HG03097 (cell line): Measurements from ENCODE around the gene FXR1.
"Not testable (repeated sequence)": the region's sequence is repeated elsewhere in the genome, so short reads cannot be mapped to it uniquely, and the experiment has no call there.

Source experiments
- ATAC-seq: cut with Tn5 transposase; IDR thresholded peaks from one replicate; pipeline ENCODE4 v1.9.1; 2021; ENCODE audit not compliant: unreplicated experiment, low FRiP score

FXR1 gene

DNA sequence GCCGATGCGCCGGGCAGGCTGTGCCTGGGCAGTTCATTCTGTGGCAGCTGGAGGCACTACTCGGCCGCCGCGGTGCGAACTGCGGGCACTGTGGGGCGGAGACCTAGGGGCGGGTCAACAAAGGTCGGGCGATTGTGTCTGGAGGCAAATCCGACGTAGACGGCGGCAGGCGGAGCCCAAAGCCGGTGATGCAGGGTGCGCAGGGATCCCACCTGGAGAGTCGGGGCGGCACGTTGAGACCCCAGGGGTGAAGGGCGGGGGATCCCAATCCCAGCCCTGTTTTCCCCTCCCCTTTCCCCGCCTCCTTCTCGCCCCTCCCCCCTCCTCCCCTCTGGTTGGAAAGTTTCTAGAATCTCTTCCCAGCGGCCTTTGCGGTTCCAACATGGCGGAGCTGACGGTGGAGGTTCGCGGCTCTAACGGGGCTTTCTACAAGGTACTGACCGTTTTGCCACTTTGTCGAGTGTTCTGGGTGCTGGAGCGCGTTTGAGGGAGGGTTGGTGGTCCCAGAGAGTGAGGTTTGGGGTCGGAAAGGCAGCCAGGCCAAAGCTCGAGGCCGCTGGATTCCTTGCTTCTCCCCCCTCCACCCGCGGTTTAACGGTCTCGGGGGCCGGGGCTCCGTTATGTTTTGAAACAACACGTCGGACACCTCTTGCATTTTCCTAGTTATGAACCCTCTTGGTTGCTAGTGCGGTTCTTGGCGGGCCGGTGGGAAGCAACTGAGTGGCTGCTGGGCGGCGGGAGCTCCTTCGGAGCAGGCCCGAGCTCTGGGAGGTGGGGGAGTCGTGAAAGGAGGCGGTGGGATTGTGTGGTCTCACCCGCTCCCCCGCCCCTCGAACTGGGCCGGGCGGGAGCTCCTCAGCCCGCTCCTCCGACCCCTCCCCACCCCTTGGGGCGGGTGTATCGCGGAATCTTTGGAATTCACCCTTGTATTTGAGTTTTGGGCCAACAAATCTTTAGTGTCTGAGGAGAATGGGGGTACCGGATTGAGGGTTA is at the start of gene FXR1:
Gene FXR1, plus strand, starts transcription at position 367 of the 993 bp plus-strand sequence. Its CDS starts 16 bp downstream, at position 383.
- peak; percentile 99 for ATAC-seq

DNA sequence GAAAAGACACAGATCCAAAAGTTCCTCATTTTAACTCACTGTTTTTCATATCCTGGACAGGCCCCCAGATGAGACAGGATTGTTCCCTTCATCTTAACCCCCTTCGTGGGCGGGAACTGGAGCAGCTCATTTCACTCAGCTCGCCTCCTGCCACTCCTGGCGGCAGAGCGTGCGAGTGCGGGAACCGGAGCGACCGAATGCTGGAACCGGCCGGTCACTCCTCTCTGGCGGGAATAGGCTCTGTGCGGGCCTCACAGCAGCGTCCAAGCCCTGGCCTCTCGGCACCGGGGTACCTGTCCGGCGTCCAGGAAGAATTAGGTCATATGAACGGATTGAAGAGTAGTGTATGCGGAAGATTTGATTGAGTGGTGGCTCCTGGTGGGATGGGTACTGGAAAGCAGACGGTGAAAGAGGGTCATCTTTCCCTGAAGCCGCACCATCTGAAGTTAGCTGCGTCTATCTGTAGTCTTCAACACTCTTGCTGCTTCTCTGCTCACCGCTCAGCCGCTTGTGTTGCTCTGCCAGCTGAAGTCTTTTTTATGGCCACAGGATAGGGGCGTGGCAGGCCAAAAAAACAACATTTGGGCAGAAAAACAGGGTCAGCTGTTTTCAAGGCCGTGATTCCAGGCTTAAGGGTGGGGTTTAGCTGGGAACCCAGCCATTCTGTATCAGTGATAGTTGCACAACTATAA is 42.3 kb upstream of the FXR1 start:
- ATAC-seq: no peak

DNA sequence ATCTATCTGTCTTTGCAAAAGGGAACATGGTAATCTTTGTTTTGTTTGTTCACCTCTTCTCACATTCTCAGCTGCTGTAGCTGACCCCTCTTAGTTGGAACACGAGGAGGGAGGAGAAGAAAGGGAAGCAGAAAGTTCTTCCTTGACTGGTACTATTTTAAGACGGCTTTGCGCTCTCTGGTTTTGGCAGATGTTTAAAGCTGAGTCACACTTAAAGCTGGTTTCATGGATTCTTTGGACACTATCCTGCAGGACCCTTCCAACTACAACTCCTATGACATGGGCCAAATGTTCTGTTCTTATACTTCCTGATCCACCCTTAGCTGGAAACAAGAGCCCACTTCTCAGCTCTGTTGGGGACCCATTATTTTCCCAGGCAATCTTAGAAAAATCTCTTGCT is 40.6 kb upstream of the FXR1 start:
- no peak for ATAC-seq

DNA sequence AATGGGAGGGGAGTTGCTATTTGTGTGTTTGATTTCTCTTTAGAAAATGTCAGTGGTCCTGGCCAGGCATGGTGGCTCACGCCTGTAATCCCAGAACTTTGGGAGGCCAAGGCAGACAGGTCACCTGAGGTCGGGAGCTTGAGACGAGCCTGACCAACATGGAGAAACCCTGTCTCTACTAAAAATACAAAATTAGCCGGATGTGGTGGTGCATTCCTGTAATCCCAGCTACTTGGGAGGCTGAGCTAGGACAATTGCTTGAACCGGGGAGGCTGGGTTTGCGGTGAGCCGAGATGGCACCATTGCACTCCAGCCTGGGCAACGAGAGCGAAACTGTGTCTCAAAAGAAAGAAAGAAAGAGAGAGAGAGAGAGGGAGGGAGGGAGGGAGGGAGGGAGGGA is 40.0 kb upstream of the FXR1 start:
- ATAC-seq: not testable (repeated sequence)

DNA sequence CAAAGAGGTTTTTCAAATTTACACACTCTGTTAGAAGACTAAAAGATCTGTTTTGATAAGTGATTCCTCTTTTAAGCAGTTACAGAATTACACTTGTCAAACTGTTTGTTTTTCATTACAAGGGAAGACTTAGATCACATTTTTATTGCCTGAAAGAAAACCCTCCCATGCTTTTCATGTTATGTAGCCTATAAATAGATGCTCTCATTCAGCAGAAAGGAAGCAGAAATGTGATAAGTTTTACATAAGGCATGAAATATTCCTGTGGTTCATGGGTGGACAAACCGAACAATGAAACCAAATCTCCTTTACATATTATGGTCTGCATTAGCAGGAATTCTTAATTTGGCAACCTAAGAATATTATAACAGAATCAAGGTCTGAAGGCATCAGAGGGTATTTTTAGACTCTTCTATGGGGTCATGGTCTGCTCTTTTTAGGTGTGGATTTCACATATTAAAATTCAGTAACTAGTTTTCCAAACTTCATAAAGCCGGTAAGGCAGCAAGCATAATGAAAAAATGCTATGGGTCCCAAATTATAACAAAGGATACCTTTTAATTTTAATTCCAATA is 37.3 kb upstream of the FXR1 start:
- ATAC-seq: no peak

DNA sequence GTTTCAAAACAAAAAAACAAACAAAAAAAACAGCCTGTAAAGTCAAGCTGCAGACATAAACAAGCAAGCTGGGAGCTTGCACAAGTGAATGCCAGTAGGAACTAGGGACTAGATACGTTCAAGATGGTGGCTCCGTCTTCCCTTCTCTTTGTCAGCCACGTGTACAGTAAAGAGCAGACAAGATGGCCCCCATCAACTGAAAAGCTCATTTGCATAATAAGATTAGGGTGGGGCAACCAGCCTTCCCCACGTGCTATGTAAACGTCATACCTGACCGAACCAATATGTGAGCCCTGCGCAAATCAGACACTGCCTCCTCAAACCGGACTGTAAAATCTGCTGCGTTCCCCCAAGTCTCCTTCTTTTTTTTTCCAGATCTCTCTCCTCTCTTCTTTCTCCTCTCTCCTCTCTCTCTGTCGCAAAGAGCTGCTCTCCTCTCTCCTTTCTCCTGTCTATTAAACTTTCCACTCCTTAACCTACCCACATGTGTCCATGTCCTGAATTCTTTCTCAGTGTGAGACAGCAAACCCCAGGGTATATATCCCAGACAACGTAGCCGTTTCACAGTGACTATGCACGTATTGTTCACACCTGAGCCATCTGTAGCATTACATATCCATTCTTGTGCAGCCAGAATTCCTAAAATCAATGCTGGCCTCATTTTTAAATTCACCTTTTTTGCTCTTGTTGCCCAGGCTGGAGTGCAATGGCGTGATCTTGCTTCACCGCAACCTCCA is 31.2 kb upstream of the FXR1 start:
- no peak for ATAC-seq

DNA sequence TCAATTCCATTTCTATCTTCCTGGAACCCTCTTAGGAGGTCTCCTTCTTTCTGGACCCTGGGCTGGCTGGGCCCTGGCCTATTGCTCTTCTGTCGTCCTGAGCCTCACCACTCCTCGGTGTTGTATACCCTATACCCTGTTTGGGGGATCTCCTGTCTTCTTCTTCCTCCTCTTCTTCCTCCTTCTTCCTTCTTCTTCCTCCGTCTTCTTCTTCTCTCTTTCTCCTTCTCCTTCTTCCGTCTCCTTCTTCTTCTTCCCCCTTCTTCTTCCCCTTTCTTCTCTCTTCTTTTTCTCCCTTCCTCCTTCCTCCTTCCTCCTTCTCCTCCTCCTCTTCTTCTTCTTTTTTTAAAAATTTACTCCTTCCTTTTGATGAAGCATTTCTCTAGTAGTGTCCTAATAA is 30.4 kb upstream of the FXR1 start:
- ATAC-seq: no peak

DNA sequence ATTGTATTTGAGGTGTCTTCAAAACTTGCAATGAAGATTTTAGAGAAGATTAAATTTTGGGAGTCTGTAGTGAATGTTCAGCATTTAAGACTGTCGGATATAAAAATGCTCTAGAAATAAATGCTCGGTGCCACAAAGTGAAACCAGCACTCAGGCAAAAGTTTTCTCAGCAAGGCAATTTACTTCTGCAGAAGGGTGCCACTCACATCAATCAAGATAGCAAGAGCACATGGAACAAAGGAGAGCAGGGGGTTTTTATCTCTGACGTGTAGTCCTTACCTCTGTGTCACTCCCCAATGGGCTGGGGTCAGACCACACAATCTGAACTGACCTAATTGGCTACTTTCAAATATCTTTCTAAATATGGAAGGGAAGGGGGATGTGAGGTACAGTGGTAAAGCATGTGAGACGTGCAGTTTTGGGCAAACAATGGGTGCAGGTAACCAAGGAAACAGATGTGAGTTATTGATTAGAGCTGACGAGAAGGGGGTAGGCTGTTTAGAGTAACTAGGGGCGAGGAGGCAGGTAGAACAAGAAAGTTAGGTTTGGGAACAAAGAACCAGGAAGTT is 23.4 kb upstream of the FXR1 start:
- ATAC-seq: no peak

DNA sequence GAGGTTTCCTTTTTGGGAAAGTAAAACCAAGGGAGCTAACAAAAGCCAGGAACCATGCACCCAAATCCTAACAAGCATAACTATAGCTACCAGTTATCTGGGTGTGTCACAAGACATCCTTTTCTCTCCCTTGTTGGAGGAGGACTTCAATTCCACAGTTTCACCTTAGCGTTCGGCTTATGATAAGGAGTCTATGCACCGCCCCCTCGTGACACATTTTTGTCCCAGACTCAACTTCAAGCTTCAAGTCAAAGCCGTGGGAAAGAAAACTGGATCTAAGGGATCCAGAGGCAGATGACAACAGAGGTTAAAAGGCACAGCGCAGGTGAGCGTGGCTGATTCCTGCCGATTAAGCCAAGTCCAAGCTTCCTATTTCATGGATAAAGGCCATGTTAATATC is 13.9 kb upstream of the FXR1 start:
- ATAC-seq: no peak

DNA sequence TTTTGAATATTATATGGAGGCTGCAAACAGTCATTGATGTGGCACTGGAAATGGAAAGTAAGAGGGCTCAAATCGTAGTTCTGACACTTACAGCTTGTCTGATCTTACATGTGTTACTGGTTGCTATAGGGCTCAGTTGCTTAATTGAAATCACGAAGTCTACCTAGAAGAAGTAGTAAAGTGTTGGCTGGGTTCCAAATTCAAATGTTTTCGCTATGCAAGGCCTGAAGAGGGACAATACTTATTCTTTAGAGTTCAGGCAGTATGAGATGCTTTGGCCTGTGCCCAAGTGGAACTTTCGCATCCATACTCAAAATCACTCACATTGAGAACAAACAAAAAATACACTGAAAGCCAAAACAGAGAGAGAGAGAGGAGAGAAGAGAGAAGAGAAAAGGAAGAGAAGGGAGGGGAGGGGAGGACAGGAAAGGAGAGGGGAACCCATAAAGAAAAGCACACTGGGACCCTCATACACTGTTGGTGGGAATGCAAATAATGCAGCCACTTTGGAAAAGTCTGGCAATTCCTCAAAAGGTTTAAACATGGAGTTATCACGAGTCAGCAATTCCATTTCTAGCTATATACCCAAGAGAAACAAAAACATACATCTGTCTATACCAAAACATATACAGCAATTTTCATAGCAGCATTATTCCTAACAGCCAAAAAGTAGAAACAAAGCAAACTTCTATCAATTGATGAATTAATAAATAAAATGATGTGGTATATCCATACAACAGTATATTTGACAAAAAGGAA is 2.9 kb upstream of the FXR1 start:
- no peak for ATAC-seq

DNA sequence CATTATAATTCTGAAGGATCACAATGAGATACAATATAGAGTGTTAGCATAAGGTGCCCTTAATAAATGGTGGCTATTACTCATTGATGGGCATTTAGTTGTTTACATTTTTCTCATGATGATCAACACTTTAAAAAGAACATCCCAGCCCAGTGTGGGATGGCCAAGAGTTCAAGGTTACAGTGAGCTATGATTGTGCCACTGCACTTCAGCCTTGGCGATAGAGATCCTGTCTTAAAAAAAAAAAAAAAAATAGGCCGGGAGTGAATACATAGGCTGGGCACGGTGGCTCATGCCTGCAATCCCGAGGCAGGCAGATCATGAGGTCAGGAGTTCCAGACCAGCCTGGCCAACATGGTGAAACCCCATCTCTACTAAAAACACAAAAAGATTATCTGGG is 1.6 kb upstream of the FXR1 start:
- no peak for ATAC-seq

DNA sequence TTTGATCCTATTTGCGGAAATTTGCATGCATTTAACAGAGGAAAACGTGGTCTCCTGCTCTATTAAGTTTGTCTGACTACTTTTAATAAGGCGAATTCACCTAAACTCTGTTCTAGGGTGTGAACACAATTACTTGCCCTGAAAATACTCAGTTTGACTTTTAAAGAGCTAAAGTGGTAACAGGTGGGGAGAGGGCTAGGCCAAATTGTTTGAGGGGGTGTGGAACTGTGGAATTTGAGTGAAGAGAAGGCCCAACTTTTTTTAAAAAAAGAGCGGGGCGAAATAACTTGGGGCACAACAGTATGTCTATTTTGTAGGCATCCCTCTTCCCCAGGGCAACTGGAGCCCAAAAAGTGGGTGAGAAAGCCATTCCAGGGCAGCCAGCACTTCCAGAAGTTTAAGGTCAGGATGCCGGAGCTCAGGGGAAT is 580 bp upstream of the FXR1 start:
- peak; percentile 3 for ATAC-seq

DNA sequence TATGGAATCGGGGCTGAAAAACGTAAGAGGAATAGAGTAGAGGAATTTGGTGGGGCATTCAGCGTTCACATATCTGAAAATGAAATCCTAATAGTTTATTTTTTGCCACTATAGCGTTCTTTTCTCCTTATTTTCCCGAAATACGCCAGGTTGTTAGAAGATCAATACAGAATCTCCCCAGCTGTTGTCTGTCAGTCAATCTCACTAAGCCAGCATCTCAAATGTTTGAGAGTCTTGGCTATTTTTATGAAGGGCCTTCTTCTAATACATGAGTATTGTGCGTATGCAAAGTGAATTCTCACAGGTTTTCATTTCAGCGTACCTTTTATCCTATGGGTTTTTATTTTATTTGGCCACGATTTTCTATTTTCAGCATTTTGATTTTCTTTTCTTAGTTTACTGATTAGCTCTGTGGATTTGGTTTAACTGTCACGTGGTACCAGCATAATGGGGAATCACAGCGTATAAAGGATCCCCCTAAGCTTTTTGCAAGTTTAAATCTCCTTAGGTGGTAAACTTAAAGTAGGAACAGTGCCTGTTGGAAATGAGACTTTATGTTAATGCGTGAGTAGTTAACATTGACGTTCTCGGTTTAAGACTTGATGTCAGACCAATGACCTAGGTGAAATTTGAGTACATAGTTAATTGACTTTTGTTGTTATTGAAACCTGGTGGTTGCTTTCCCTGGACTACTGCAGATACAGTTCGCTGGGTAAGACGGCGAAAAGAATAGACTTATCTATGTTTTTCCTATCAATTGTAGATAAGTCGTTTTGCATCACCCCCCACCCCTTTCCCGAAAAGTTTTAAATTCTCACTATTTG is 1.3 kb downstream of the FXR1 start:
- no peak for ATAC-seq

DNA sequence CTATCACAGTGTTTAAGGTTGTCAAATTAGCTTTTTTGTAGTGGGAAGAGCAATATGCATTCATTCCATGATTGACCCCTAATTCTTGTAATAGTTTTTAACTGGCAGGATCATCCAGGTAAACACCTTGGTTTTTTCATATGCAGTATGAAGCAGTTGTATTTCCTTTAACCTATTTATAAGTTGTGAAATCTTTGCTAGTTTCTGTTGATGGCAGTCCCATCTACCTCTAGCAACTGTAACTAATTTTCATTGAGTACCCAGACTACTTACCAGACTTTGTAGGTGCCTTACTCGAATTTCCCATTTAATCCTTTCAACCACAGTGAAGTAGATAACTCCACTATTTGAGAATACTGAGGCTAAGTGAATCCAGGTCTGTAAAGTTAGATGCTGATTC is 6.1 kb downstream of the FXR1 start:
- no peak for ATAC-seq

DNA sequence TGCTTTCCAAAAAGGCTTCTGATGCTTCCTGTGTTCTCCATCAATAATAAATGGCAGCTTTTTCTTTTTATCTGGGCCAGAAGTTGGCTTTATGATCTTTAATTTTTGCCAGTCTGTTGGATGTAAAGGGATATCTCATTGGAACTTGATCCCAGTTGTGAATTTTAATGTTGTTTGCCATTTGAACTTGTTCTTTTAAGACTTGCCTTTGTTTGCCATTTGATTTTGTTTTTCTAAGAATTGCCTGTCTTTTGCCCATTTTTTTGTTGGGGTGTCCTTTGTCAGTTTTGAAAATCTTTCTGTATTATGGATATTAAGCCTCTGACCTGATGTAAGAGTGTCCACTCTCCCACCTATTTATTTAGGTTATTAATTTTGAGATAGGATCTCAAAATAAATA is 9.8 kb downstream of the FXR1 start:
- ATAC-seq: no peak

DNA sequence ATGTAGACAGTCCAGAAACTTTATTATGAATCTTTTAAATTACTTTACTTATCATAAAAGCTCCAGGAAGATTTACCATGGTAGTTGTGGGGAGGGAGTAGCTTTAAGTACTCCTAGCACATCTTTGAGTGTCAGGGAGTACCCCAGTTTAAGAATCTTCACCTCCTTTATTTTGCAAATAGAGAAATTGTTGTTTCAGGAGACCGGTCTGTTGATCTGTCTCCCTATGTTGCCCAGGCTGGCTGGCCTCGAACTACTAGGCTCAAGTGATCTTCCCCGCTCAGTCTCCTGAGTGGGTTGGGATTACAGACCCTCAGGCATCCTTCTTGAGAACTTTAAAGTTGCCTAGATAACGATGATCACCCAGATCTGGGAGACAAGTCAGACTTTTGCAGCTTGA is 11.1 kb downstream of the FXR1 start:
- no peak for ATAC-seq

DNA sequence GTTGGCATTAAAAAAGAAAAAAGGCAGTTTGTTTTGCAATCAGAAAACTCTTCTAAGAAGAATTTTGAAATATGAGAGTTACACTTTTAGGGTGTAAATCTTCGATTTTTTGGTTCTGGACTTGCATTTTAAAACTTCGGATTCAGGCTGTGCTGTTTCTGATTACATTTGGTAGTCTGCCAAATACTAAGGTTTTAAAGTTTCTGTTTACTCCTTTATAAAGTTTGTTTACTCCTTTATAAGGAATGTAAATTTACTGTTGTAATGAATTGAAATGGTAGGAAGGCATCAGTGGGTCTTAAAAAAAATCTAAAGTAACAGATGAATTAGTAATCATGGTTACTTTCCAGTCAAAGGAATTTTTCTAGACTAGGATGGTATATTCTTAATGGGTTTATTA is 14.1 kb downstream of the FXR1 start:
- no peak for ATAC-seq

DNA sequence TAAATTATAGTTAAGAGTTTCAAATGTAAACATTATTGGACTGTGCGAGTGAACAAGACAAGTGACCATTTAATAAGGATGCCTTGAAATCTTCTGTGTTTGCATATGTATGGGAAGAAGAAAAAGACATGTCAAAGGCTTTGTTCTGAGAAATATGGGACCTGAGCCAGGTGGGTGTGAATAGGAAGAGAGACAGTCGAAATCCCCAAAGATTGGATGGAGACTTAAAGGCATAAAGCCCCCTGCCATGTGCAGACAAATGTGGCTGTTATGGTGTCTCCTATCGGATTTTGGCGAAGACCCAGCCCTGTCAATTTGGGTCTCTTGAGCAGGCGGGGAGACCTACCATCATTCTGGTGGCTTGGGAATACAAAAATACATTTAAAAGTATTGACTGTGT is 16.9 kb downstream of the FXR1 start:
- no peak for ATAC-seq

DNA sequence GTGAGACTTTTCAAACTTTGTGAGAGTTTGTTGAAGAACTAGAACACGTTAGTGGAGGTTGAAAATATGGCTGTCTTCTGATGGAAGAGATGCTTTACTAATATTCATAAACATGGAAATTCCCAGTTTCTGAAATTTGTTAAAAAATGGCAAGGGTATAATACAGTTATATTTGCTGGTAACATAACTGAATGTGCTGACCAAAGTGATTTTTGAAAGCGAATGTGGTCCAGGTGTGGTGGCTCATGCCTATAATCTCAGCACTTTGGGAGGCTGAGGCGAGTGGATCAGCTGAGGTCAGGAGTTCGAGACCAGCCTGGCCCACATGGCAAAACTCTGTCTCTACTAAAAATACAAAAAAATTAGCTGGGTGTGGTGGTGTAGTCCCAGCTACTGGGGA is 18.1 kb downstream of the FXR1 start:
- no peak for ATAC-seq
